H1 (cell line): ENCODE measurements around the gene IL1RAPL1. TPM values are rescaled to one million over a fixed set of nuclear protein-coding genes. Genes with fewer than 3 reads are reported as not detected.

Experiments used
- CTCF ChIA-PET: fragments of 300-600 bp; sonication (Branson Sonifier 250); formaldehyde crosslinking; loops from one replicate; lab custom pipeline; 2021; ENCODE audit not compliant: partially characterized antibody; lab: Charles Lee
- POLR2A ChIA-PET: fragments of 300-600 bp; sonication (Branson Sonifier 250); formaldehyde crosslinking; loops from one replicate; lab custom pipeline; 2021; ENCODE audit warnings: inconsistent platforms; ENCODE audit not compliant: partially characterized antibody; lab: Charles Lee
- DNase-seq, 2 experiments: peaks; one replicate each; pipeline versions ENCODE4 v3.0.0 to v3.0.0-alpha.2; 2010 to 2022; ENCODE audit warnings: low spot score in 2 of 2, low read depth in 1 of 2, mixed read lengths in 1 of 2
- FAIRE-seq: peaks from 2 replicates; lab custom pipeline; 2011; peaks lifted over from hg19 to GRCh38; lab: Jason Lieb, UNC
- H2AFZ ChIP-seq: 2 replicates; pipeline ENCODE4 v1.8.1; 2012; ENCODE audit warnings: low read length, inconsistent platforms
- H2AK5ac ChIP-seq: 2 replicates; pipeline ENCODE4 v1.6.1; 2013; ENCODE audit warnings: low read depth, low read length
- H2BK120ac ChIP-seq: replicated peaks from 2 replicates; pipeline ENCODE3; 2013; ENCODE audit warnings: low read depth, low read length, inconsistent platforms
- H2BK12ac ChIP-seq: 2 replicates; pipeline ENCODE4 v1.6.1; 2013; ENCODE audit warnings: low read depth, low read length
- H2BK15ac ChIP-seq: 2 replicates; pipeline ENCODE4 v1.6.1; 2013; ENCODE audit warnings: low read length
- H2BK20ac ChIP-seq: 2 replicates; pipeline ENCODE4 v1.6.1; 2013; ENCODE audit warnings: low read length
- H2BK5ac ChIP-seq: 2 replicates; pipeline ENCODE4 v1.6.1; 2013; ENCODE audit warnings: low read depth, low read length
- H3K14ac ChIP-seq: 2 replicates; pipeline ENCODE4 v1.6.1; 2013; ENCODE audit warnings: inconsistent platforms; ENCODE audit not compliant: insufficient read length
- H3K18ac ChIP-seq: 2 replicates; pipeline ENCODE4 v1.6.1; 2013; ENCODE audit warnings: low read length; ENCODE audit errors: extremely low read depth
- H3K23ac ChIP-seq: 2 replicates; pipeline ENCODE4 v1.6.1; 2013; ENCODE audit warnings: inconsistent platforms; ENCODE audit not compliant: insufficient read length
- H3K23me2 ChIP-seq: 2 replicates; pipeline ENCODE4 v1.6.1; 2013; ENCODE audit warnings: low read depth, low read length
- H3K27ac ChIP-seq: 2 replicates; pipeline ENCODE4 v1.6.1; 2011; ENCODE audit warnings: low read depth, low read length, inconsistent platforms
- H3K27me3 ChIP-seq, 4 experiments: replicated peaks in 1 of 4; 1 replicate in 1 of 4; 2 replicates in 3 of 4; pipeline versions ENCODE4 v1.6.1 to v1.8.1; 2011 to 2013; ENCODE audit warnings: low read length in 3 of 4, mild to moderate bottlenecking in 3 of 4, inconsistent platforms in 2 of 4, mixed read lengths in 2 of 4, moderate library complexity in 1 of 4; ENCODE audit not compliant: control insufficient read depth in 3 of 4, insufficient read depth in 3 of 4; ENCODE audit errors: extremely low read depth in 1 of 4
- H3K36me3 ChIP-seq, 4 experiments: 2 replicates each; pipeline versions ENCODE4 v1.6.1 to v1.8.1; 2011 to 2013; ENCODE audit warnings: mild to moderate bottlenecking in 4 of 4, low read length in 3 of 4, moderate library complexity in 2 of 4, control low read depth in 1 of 4, inconsistent platforms in 1 of 4; ENCODE audit not compliant: insufficient read depth in 4 of 4, control insufficient read depth in 2 of 4
- H3K4ac ChIP-seq: replicated peaks from 2 replicates; pipeline ENCODE3; 2013; ENCODE audit warnings: low read length, low read depth, mixed read lengths, inconsistent platforms; ENCODE audit not compliant: insufficient read length
- H3K4me1 ChIP-seq, 4 experiments: replicated peaks in 1 of 4; 1 replicate in 1 of 4; 2 replicates in 3 of 4; pipeline versions ENCODE4 v1.6.1 to v1.8.1; 2011 to 2013; ENCODE audit warnings: low read length in 3 of 4, inconsistent platforms in 2 of 4, mixed read lengths in 1 of 4; ENCODE audit not compliant: insufficient read depth in 4 of 4, control insufficient read depth in 3 of 4
- H3K4me2 ChIP-seq, 2 experiments: 2 replicates each; pipeline versions ENCODE4 v1.6.1 to v1.8.1; 2011 to 2013; ENCODE audit warnings: low read depth in 2 of 2, low read length in 2 of 2, control low read depth in 1 of 2, inconsistent platforms in 1 of 2, mild to moderate bottlenecking in 1 of 2; ENCODE audit not compliant: insufficient read depth in 1 of 2
- H3K4me3 ChIP-seq, 4 experiments: fragments of 200-600, 300-600 bp in 1 of 4; sonication (generic), shearing (Covaris generic), sonication (Bioruptor Twin) in 1 of 4; 2 replicates each; pipeline versions ENCODE4 v1.5.1 to v1.8.1; 2011 to 2016; ENCODE audit warnings: low read length in 4 of 4, low read depth in 3 of 4, control low read depth in 2 of 4, inconsistent platforms in 2 of 4, mild to moderate bottlenecking in 2 of 4, mixed read lengths in 1 of 4, moderate library complexity in 1 of 4; ENCODE audit not compliant: insufficient read depth in 2 of 4; ENCODE audit errors: extremely low read depth in 1 of 4
- H3K56ac ChIP-seq: replicated peaks from 2 replicates; pipeline ENCODE3; 2013; ENCODE audit warnings: low read depth, mild to moderate bottlenecking, mixed read lengths, low read length, inconsistent platforms; ENCODE audit not compliant: insufficient read length
- H3K79me1 ChIP-seq: 2 replicates; pipeline ENCODE4 v1.6.1; 2013; ENCODE audit warnings: low read depth, low read length, control low read depth
- H3K79me2 ChIP-seq, 2 experiments: 2 replicates each; pipeline versions ENCODE4 v1.6.1 to v1.8.1; 2012 to 2013; ENCODE audit warnings: low read length in 2 of 2, mild to moderate bottlenecking in 2 of 2, inconsistent platforms in 1 of 2; ENCODE audit not compliant: insufficient read depth in 2 of 2, control insufficient read depth in 1 of 2
- H3K9ac ChIP-seq, 4 experiments: replicated peaks in 1 of 4; 1 replicate in 1 of 4; 2 replicates in 3 of 4; pipeline versions ENCODE4 v1.6.1 to v1.8.1; 2011 to 2013; ENCODE audit warnings: low read depth in 3 of 4, low read length in 3 of 4, control low read depth in 2 of 4, mild to moderate bottlenecking in 2 of 4, moderate library complexity in 2 of 4, inconsistent platforms in 1 of 4; ENCODE audit errors: extremely low read depth in 1 of 4
- H3K9me3 ChIP-seq, 2 experiments: 2 replicates each; pipeline versions ENCODE4 v1.6.1 to v1.8.1; 2012 to 2013; ENCODE audit warnings: mild to moderate bottlenecking in 2 of 2, moderate library complexity in 2 of 2, control low read depth in 1 of 2, inconsistent platforms in 1 of 2, low read depth in 1 of 2, low read length in 1 of 2, mixed read lengths in 1 of 2; ENCODE audit not compliant: insufficient read depth in 2 of 2
- H4K20me1 ChIP-seq, 2 experiments: replicated peaks in 1 of 2; 2 replicates each; pipeline versions ENCODE3 to v1.8.1; 2011 to 2013; ENCODE audit warnings: inconsistent platforms in 2 of 2, low read length in 2 of 2, mild to moderate bottlenecking in 1 of 2; ENCODE audit not compliant: insufficient read depth in 2 of 2, control insufficient read depth in 1 of 2
- H4K5ac ChIP-seq: 2 replicates; pipeline ENCODE4 v1.6.1; 2013; ENCODE audit warnings: low read length, low read depth, mixed read lengths, inconsistent platforms; ENCODE audit not compliant: insufficient read length
- H4K8ac ChIP-seq: 2 replicates; pipeline ENCODE4 v1.8.0; 2013; ENCODE audit warnings: mild to moderate bottlenecking, moderate library complexity, low read length, inconsistent platforms; ENCODE audit not compliant: insufficient read depth; ENCODE audit errors: extremely low read depth
- H4K91ac ChIP-seq: replicated peaks from 2 replicates; pipeline ENCODE3; 2013; ENCODE audit warnings: low read length, mixed read lengths, inconsistent platforms; ENCODE audit not compliant: insufficient read length
- ASH2L ChIP-seq: fragments of 200-600, 300-600 bp; sonication (generic); IDR thresholded peaks from one replicate; pipeline ENCODE4 v1.7.1; 2017; ENCODE audit warnings: low read length
- CHD2 ChIP-seq: IDR thresholded peaks from 2 replicates; pipeline ENCODE4 v1.6.1; 2012; ENCODE audit warnings: low read length, improper control_type of control experiment
- JUN ChIP-seq: IDR thresholded peaks from 2 replicates; pipeline ENCODE4 v1.6.1; 2011; ENCODE audit warnings: low read depth, mild to moderate bottlenecking, improper control_type of control experiment, low read length
- NANOG ChIP-seq: IDR thresholded peaks from 2 replicates; pipeline ENCODE4 v1.6.1; 2011; ENCODE audit warnings: low read length, low read depth, mild to moderate bottlenecking, inconsistent platforms; ENCODE audit not compliant: insufficient read depth, poor library complexity, severe bottlenecking
- NRF1 ChIP-seq: IDR thresholded peaks from 2 replicates; pipeline ENCODE4 v1.6.1; 2011; ENCODE audit warnings: mild to moderate bottlenecking, low read depth, low read length, improper control_type of control experiment
- POLR2AphosphoS5 ChIP-seq: IDR thresholded peaks from 2 replicates; pipeline ENCODE4 v1.6.1; 2011; ENCODE audit warnings: low read depth, low read length
- RFX5 ChIP-seq: IDR thresholded peaks from 2 replicates; pipeline ENCODE4 v1.6.1; 2011; ENCODE audit warnings: low read depth, low read length, improper control_type of control experiment, borderline replicate concordance
- WGBS, 2 experiments: shearing (Covaris generic) in 1 of 2; methylation state at CpG; one replicate each; pipeline versions ENCODE4 v1.1.6 to v1.1.7; 2013 to 2015; ENCODE audit warnings: low lambda C conversion rate in 2 of 2, mixed read lengths in 2 of 2, inconsistent platforms in 1 of 2, low coverage in 1 of 2, missing lambda C conversion rate in 1 of 2; ENCODE audit not compliant: insufficient replicate concordance in 2 of 2, insufficient coverage in 1 of 2, insufficient read length in 1 of 2; ENCODE audit errors: extremely low coverage in 1 of 2, missing lambda C conversion rate in 1 of 2; 5-methylcytosine and 5-hydroxymethylcytosine counted together
- polyA plus RNA-seq, 7 experiments: library from polyadenylated mRNA; depleted of rRNA in 3 of 7; stranded (reverse) in 5 of 7; unstranded in 2 of 7; fragments of >200 nt in 5 of 7; fragments of 200-250 nt in 2 of 7; gene quantifications; 1 replicate in 5 of 7; 2 replicates in 1 of 7; 4 replicates in 1 of 7; pipeline versions ENCODE4 v1.2.1 to v1.2.3, GENCODE V29; 2011 to 2013; ENCODE audit warnings: missing spikeins in 2 of 7, mixed read lengths in 2 of 7
- total RNA-seq: library from RNA; stranded (reverse); fragmentation: NEBNext Ultra II Directional; extraction: Animal tissue kit (Norgen Biotek cat#: 25700); gene quantifications from 2 replicates; pipeline ENCODE4 v1.2.1, GENCODE V29; 2021

The IL1RAPL1 gene
- total and polyA plus RNA-seq, 2 of the 8 experiments (the other 6 are each of a cell fraction or from before 2014, with no cell fraction given): 0.11 to 0.35 TPM

DNA sequence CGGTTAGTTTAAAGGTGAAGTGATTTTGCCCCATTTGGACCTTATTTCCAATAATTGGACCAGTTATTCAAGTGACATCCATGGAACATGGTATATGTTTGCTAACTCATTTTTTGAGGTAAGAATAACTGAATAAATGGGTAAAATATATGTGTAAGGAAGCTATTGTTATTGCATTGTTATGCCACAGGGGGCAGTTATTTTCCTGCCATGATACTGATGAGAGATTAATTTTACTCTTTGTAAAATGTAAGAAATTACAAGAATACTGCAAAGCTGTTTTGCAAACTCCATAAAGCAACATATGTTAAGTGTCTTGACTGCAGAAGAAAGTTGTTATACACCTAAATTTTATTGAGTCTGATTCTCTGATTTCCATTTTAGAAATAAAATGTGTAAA, 114.0 kb downstream of the IL1RAPL1 start:
- no peaks in the 10 kb centered on the region for H3K9me3 ChIP-seq

More for the DNA sequence above, 114.0 kb downstream of the IL1RAPL1 start:
- CTCF ChIA-PET: interaction anchor here (1.2 kb wide), 1 partner anchor 130 kb away, joined by 3 read pairs; no protein-coding TSS in a partner anchor
- Histone ChIP-seq H3K79me2 (no peaks in the 10 kb centered on the region), H4K20me1 (no peaks in the 10 kb centered on the region), H3K79me1 (no peaks in the 10 kb centered on the region), H4K91ac (no peak overlapping the region), H3K18ac (no peak overlapping the region), H3K23ac (no peak overlapping the region), H3K27me3 (no peaks in the 10 kb centered on the region), H3K14ac (no peak overlapping the region), H2AK5ac (no peak overlapping the region), H2BK15ac (no peak overlapping the region), H3K4me2 (no peak overlapping the region), H3K27ac (no peak overlapping the region), H4K8ac (no peak overlapping the region), H2BK5ac (no peak overlapping the region), H3K9ac (no peak overlapping the region), H3K4me3 (no peak overlapping the region), H3K4me1 (no peaks in the 10 kb centered on the region), H3K56ac (no peak overlapping the region), H2BK12ac (no peak overlapping the region), H2BK20ac (no peak overlapping the region)
- DNase-seq (no peak), FAIRE-seq (no peak)
- POLR2A ChIA-PET: no interaction called here
- TF ChIP-seq RFX5: no peak
- TF ChIP-seq NANOG: no peak
- no peak for TF ChIP-seq JUN
- TF ChIP-seq POLR2AphosphoS5: no peak
- TF ChIP-seq CHD2: no peak
- no peak for TF ChIP-seq NRF1
- TF ChIP-seq ASH2L: no peak
- TF ChIP-seq, all 59 proteins: peak for 0
- H3K23me2 ChIP-seq: no peaks in the 10 kb centered on the region
- no peaks in the 10 kb centered on the region for H3K36me3 ChIP-seq
- WGBS, 2 experiments: 80% methylated on average over 1 of the region's 1 CpG; no CpG with 5 or more reads in 1 of the 2 experiments
- H3K4ac ChIP-seq: no peak overlapping the region
- no peak overlapping the region for H4K5ac ChIP-seq
- H2AFZ ChIP-seq: no peak overlapping the region
- H2BK120ac ChIP-seq: no peak overlapping the region
